ENCODE results near the gene PIGS.
"Not testable (repeated sequence)": the region's sequence is repeated elsewhere in the genome, so short reads cannot be mapped to it uniquely, and the experiment has no call there.

PIGS gene

DNA sequence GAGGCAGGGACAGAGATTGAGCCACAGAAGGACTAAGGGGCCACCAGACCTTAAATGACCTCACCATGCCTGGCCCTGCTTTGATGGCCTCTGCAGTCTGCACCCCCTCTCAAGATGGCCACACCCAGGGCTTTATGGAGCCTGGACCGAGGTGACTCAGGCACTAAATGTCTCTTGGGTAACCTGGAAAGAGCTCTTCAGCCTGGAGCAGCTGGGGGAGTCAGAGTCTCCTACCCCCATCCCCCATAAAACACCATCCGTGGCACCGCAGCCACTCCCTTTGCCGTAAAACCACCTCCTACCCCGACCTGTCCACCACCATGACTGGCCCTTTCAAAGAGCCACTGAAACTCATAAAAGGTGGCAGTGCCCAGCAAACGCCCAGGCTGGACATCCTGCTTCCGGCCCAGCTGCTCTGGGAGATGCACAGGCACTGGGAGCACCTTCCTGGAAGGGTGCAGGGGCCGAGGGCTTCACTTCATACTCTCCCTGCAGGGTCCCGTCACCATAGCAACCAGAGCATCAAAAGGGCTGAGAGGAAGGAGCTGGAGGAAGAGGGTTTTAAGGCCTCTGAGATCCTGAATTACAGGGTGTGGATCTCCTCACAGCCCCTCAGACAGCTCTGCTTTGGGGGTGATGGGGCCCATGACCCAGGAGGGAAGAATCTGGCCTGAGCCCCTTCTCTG lies 42.9 kb downstream of the PIGS start:
- DNase-seq = no peak

DNA sequence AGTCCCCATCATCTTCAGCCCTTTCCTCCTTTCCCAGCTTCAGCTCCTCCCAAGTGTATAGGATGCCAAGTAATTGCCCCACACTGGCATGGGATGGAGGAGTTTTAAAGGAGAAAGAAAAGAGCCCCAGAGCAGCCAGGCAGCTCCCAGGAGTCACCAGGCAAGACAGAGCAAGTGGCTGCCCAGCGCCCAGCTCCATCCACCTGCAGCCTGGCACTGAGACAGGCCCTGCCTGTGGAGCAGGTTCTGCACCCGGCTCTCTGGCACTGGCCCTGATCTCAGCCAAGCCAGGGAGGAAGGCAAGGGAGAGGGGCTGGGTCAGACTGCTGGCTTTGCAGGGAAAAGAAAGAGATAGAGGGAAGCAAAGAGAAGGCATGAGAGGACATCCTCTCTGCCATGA lies 43.5 kb downstream of the PIGS start:
- DNase-seq = no peak

DNA sequence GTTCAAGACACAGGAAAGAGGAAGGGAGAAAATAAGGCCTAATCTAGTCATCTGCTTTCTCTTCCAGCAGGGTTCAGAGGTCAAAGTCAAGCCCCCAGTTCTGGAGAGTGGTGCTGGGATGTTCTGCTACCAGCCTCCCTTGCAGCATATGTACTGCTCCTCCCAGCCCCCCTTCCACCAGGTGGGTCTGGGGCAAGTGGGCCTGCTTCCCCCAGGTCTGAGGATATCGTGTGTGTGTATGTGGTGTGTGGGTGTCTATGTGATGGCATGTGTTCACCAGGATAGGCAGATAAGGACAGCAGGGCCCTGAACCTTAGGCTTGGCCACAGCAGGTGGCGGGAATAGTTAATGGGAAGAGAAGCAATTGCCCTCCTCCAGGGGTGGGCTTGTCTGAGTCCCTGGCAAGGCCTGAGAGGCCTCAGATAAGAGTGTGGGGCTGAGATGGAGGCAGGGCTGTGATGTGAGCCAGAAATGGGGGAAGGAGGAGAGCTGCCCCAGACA lies 44.1 kb downstream of the PIGS start:
- DNase-seq = no peak

DNA sequence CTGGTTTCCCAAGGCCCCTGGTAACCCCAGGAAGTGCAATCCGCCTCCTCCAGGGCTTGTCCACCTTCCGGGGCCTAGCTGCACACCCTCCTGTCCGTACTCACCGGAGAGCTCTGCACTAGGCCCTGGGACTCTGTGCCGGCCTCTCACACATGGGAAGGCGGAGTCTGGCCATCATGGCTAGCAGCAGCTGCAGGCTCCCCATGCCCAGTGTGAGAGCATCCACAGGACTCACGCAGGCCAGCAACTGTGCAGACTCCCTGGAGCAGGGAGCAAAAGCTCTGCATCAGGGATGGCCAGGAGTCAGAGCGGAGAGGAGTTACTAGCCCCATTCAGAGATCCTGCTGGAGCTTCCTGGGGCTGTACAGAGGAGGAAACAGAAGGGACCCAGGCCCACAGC lies 44.9 kb downstream of the PIGS start:
- no peak for DNase-seq

- no peak for DNase-seq
These were observed 46.6 kb downstream of the PIGS start for GRCh38 chr17:28524476-28525424.

DNA sequence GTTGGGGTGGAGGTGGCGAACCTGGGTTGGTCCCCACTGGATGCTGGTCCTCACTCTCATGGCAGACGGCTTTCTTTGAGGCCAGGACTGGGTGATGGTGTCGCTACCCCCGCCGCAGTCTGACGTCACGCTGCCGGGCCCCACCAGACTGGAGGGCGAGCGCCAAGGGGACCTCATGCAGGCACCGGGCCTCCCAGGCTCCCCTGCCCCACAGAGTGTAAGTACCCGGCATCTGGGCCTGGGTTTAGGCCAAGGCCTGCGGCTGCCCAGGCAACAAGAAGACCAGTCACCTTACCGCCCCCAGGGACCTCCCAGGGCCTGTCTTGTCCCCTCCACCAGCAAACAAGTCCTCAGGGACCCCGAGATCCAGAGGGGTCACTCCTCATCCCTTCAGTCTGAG lies 47.4 kb downstream of the PIGS start:
- no peak for DNase-seq

GRCh38 chr17:28523186-28523585 lies 48.1 kb downstream of the PIGS start:
- DNase-seq = no peak

DNA sequence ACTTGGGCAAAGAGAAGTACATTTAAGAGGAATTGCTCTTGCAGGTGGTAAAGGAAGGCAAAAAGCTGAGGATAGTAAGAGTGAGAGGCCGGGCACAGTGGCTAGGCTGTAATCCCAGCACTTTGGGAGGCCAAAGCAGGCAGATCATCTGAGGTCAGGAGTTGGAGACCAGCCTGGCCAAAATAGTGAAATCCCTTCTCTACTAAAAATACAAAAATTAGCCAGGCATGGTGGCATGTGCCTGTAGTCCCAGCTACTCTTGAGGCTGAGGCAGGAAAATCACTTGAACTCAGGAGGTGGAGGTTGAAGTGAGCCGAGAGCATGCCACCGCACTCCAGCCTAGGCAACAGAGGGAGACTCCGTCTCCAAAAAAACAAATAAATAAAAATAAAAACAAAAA lies 49.0 kb downstream of the PIGS start:
- not testable (repeated sequence) for DNase-seq

- DNase-seq = no peak
These were observed 49.8 kb downstream of the PIGS start for GRCh38 chr17:28521311-28522085.

DNA sequence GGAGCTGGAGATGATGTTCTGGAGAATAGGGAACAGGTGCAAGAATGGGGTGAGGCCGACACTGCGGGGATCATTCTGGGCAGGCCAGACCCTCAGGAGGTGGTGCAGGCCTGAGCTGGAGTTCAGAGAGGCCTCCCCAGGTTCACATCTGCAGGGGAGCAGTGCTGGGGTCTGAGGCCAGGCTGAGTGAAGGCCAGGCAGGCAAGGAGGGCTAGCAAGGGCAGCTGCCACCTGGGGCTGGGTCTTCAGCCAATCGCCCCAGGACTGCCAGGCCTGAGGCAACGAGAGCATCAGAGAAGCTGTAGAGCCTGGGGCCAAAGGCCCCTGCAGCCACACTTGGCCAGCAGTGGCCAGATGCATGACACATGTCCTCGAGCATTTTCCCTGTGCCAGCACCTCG lies 50.6 kb downstream of the PIGS start:
- no peak for DNase-seq

GRCh38 chr17:28519236-28519635 lies 52.1 kb downstream of the PIGS start:
- DNase-seq = no peak

DNA sequence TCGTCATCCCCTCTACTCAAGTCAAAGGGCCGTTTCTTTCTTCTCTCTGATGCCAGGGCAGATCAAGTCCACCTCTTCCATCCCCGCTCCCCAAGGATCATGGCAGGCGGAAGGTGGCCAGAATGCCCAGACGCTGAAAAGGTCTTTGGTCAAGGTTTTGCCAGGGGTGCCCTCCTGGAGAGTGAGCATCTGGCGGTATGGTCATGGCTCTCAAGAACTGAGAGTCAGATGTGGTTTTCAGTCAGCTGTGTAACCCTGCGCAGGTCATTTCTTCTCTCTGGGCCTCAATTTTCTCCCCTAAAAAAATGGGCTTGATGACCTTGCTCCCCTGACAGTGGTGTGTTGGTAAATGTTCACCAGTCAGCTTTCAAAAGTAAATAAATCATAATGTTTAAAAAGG lies 52.7 kb downstream of the PIGS start:
- DNase-seq = no peak

DNA sequence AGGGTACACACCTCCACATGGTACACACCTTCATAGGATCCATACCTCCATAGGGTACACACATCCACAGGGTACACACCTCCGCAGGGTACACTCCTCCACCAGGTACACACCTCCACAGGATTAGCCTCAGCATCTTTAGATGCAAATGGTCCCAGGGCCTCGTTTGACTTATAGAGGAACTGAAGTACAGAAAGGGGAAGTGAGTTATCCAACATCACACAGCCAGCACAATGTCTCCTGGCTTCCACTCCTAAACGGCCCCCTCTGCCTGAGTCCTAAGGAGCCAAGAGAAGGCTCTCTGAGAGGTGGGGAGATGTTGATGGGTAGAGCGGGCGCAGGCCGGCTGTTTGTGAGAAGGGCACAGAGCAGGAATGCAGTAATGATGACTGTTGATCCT lies 53.2 kb downstream of the PIGS start:
- DNase-seq = no peak

DNA sequence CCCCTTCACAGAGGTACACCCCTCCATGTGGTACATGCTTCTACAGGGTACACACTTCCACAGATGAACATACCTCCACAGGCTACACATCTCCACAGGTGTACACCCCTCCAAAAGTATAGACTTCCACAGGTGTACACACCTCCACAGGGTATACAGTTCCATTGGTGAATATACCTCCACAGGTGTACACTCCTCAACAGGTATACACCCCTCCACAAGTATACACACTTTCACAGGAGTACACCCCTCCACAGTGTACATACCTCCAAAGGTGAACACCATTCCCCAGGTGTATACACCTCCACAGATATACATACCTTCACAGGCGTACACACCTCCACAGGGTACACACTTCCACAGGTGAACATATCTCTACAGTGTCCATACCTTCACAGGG lies 55.8 kb downstream of the PIGS start:
- DNase-seq = no peak

- DNase-seq = no peak
These were observed 56.7 kb downstream of the PIGS start for GRCh38 chr17:28514561-28515002.

- DNase-seq = no peak
These were observed 57.8 kb downstream of the PIGS start for GRCh38 chr17:28513476-28513875.

GRCh38 chr17:28511858-28512461 lies 59.4 kb downstream of the PIGS start:
- DNase-seq = no peak

- DNase-seq = no peak
These were observed 61.5 kb downstream of the PIGS start for GRCh38 chr17:28509789-28510188.

GRCh38 chr17:28508211-28508724 lies 63.1 kb downstream of the PIGS start:
- DNase-seq = no peak

GRCh38 chr17:28507567-28508203 lies 63.6 kb downstream of the PIGS start:
- no peak for DNase-seq

GRCh38 chr17:28506763-28507487 lies 64.4 kb downstream of the PIGS start:
- no peak for DNase-seq
